Fibroblast of lung (primary cell): ENCODE results near the gene AGBL1.

Experiments
- EZH2 ChIP-seq: IDR thresholded peaks from 2 replicates; pipeline ENCODE4 v1.5.1; 2012; ENCODE audit warnings: low read length, control low read depth, mild to moderate bottlenecking; ENCODE audit errors: missing control alignments
- TF ChIP-seq, protein P1 (sequence below), 2 donors: IDR thresholded peaks in 1 of 2; conservative IDR thresholded peaks in 1 of 2; 1 replicate in 1 of 2; 2 replicates in 1 of 2; pipeline ENCODE4 v1.5.1; 2011 to 2012; ENCODE audit warnings: low read length in 2 of 2, control low read depth in 1 of 2, inconsistent platforms in 1 of 2, low read depth in 1 of 2, mild to moderate bottlenecking in 1 of 2

DNA sequence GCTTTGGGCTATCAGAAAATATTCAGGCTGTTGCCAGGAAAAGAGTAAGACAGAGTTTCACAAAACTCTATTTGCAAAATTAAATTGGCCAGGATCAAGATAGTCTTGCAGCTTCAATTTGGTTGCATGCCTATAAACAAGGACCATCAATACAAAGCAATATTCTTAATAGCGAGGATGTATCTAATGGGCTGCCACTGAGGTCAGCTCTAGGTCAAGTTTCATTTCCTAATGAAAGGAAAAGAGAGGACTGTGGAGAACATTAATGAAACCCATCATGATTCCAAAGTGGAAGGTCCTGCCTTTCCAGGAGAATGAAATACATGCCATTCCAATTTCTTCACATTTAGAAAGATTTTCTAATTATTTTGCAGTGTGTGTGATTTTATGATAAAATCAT is 273.5 kb downstream of the AGBL1 start:
- TF ChIP-seq, protein P1, sequence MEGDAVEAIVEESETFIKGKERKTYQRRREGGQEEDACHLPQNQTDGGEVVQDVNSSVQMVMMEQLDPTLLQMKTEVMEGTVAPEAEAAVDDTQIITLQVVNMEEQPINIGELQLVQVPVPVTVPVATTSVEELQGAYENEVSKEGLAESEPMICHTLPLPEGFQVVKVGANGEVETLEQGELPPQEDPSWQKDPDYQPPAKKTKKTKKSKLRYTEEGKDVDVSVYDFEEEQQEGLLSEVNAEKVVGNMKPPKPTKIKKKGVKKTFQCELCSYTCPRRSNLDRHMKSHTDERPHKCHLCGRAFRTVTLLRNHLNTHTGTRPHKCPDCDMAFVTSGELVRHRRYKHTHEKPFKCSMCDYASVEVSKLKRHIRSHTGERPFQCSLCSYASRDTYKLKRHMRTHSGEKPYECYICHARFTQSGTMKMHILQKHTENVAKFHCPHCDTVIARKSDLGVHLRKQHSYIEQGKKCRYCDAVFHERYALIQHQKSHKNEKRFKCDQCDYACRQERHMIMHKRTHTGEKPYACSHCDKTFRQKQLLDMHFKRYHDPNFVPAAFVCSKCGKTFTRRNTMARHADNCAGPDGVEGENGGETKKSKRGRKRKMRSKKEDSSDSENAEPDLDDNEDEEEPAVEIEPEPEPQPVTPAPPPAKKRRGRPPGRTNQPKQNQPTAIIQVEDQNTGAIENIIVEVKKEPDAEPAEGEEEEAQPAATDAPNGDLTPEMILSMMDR (conservative IDR thresholded peaks at IDR 0.05 in 1 of 2, IDR thresholded peaks at IDR 0.05 in 1 of 2; ENCODE audit: low read depth in 1 of 2, low read length in 2 of 2): no peak
- no peak for TF ChIP-seq EZH2
